DND-41 (cell line): ENCODE data around the gene BTBD7.

ENCODE experiments used
- ATAC-seq: fragments of 200-7000 bp; cut with Tn5 transposase; 3 replicates; pipeline ENCODE4 v1.9.1; 2021; ENCODE audit warnings: low read depth; ENCODE audit not compliant: insufficient read depth
- DNase-seq: peaks from one replicate; pipeline ENCODE4 v3.0.0-alpha.2; 2020
- H2AFZ ChIP-seq: 2 replicates; pipeline ENCODE4 v1.6.0; 2012; ENCODE audit warnings: low read depth, low read length
- H3K27ac ChIP-seq: 2 replicates; pipeline ENCODE4 v1.5.1; 2012; ENCODE audit warnings: low read length, inconsistent platforms
- H3K27me3 ChIP-seq: fragments of 200-600 bp; sonication (generic); 2 replicates; pipeline ENCODE4 v1.6.0; 2012; ENCODE audit warnings: low read length, mild to moderate bottlenecking, inconsistent platforms; ENCODE audit not compliant: insufficient read depth, poor library complexity
- H3K36me3 ChIP-seq: 2 replicates; pipeline ENCODE4 v1.5.1; 2012; ENCODE audit warnings: low read length, inconsistent platforms; ENCODE audit not compliant: insufficient read depth
- H3K4me1 ChIP-seq: 2 replicates; pipeline ENCODE4 v1.5.1; 2012; ENCODE audit warnings: mild to moderate bottlenecking, low read length; ENCODE audit not compliant: insufficient read depth
- H3K4me2 ChIP-seq: 2 replicates; pipeline ENCODE4 v1.6.0; 2012; ENCODE audit warnings: mild to moderate bottlenecking, moderate library complexity, low read length, inconsistent platforms; ENCODE audit not compliant: insufficient read depth
- H3K4me3 ChIP-seq, 2 experiments: fragments of 200-600 bp in 1 of 2; shearing (Covaris generic) in 1 of 2; 2 replicates each; pipeline ENCODE4 v1.5.1; 2012 to 2016; ENCODE audit warnings: inconsistent platforms in 2 of 2, low read length in 2 of 2, mild to moderate bottlenecking in 2 of 2, low read depth in 1 of 2, moderate library complexity in 1 of 2
- H3K79me2 ChIP-seq: 2 replicates; pipeline ENCODE4 v1.6.0; 2012; ENCODE audit warnings: low read length, inconsistent platforms; ENCODE audit not compliant: insufficient read depth
- H3K9ac ChIP-seq: 2 replicates; pipeline ENCODE4 v1.6.0; 2012; ENCODE audit warnings: low read depth, mild to moderate bottlenecking, inconsistent platforms, low read length, moderate library complexity
- H3K9me3 ChIP-seq: 2 replicates; pipeline ENCODE4 v1.5.1; 2012; ENCODE audit warnings: low read length, moderate library complexity, mild to moderate bottlenecking, inconsistent platforms; ENCODE audit not compliant: insufficient read depth, severe bottlenecking
- H4K20me1 ChIP-seq: 2 replicates; pipeline ENCODE4 v1.6.0; 2012; ENCODE audit warnings: low read length; ENCODE audit not compliant: insufficient read depth
- CTCF ChIP-seq: IDR thresholded peaks from 2 replicates; pipeline ENCODE4 v1.5.1; 2012; ENCODE audit warnings: borderline replicate concordance, low read length, moderate library complexity, mild to moderate bottlenecking; ENCODE audit not compliant: poor library complexity, severe bottlenecking; ENCODE audit errors: extremely low read depth
- EZH2 ChIP-seq: IDR thresholded peaks from 3 replicates; pipeline ENCODE4 v1.6.1; 2012; ENCODE audit warnings: borderline replicate concordance, low read depth, mild to moderate bottlenecking, moderate library complexity, low read length, inconsistent platforms; ENCODE audit not compliant: severe bottlenecking

The BTBD7 gene

DNA sequence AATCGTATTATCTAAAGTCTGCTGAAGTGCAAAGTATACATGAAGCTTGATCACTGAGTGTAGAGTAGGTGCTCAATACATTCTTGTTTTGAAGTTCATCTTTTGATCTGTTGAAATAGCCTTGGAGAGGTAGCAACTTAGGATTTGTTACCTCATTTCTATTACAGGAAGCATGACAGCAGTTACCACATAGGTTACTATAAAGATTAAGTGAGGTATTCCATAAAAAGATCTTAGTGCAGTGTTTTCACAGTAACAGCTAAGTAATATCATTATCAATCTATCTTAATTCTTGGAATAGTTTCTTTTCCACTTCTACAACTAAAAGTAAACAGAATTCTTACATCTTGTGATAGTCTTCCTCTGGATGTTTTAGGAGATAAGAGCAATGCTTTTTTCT, 50.9 kb downstream of the BTBD7 start:
- Histone ChIP-seq H3K4me2 (no peak overlapping the region), H4K20me1 (peaks cover 5% of the 10 kb centered on the region; the same call in 1 of the 2 replicates), H3K36me3 (peaks cover 22% of the 10 kb centered on the region), H3K9me3 (no peaks in the 10 kb centered on the region), H3K4me3 (no peak overlapping the region), H3K79me2 (no peaks in the 10 kb centered on the region), H3K27me3 (no peaks in the 10 kb centered on the region), H3K4me1 (no peaks in the 10 kb centered on the region), H3K27ac (no peak overlapping the region), H2AFZ (no peak overlapping the region), H3K9ac (no peak overlapping the region)
- ATAC-seq: no peak
- no peak for DNase-seq
- no peak for TF ChIP-seq CTCF
- TF ChIP-seq EZH2: no peak

DNA sequence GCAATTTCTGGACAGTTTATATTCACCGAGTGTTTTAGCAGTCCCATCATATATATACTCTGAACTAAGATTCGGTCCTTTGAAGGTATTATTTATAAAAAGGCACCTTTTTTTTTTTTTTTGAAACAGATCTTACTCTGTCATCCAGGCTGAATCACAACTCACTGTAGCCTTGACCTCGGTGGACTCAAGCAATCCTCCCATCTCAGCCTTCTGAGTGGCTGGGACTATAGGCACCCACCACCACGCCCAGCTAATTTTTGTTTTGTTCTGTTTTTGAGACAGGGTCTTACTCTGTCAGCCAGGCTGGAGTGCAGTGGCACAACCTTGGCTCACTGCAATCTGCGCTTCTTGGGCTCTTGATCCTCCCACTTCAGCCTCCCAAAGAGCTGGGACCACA, 52.1 kb downstream of the BTBD7 start:
- Histone ChIP-seq H3K79me2 (no peaks in the 10 kb centered on the region), H2AFZ (no peak overlapping the region), H3K9ac (no peak overlapping the region), H3K27me3 (no peaks in the 10 kb centered on the region), H3K4me2 (no peak overlapping the region), H3K4me3 (no peak overlapping the region), H3K9me3 (no peaks in the 10 kb centered on the region), H3K27ac (no peak overlapping the region), H3K4me1 (no peaks in the 10 kb centered on the region), H4K20me1 (peaks cover 5% of the 10 kb centered on the region; the same call in 1 of the 2 replicates), H3K36me3 (peaks cover 16% of the 10 kb centered on the region)
- no peak for TF ChIP-seq EZH2
- TF ChIP-seq CTCF: no peak
- DNase-seq: no peak
- ATAC-seq: no peak

- Histone ChIP-seq H2AFZ (no peak overlapping the region), H3K27me3 (no peaks in the 10 kb centered on the region), H3K9me3 (no peaks in the 10 kb centered on the region), H4K20me1 (peaks cover 11% of the 10 kb centered on the region; the same call in 1 of the 2 replicates), H3K4me1 (no peaks in the 10 kb centered on the region), H3K27ac (no peak overlapping the region), H3K9ac (no peak overlapping the region), H3K4me2 (no peak overlapping the region), H3K79me2 (no peaks in the 10 kb centered on the region; the same call in 1 of the 2 replicates), H3K4me3 (no peak overlapping the region), H3K36me3 (peaks cover 20% of the 10 kb centered on the region; the same call in 1 of the 2 replicates)
- no peak for ATAC-seq
- TF ChIP-seq EZH2: no peak
- DNase-seq: no peak
Observed at GRCh38 chr14:93276031-93276716, 56.7 kb downstream of the BTBD7 start.

DNA sequence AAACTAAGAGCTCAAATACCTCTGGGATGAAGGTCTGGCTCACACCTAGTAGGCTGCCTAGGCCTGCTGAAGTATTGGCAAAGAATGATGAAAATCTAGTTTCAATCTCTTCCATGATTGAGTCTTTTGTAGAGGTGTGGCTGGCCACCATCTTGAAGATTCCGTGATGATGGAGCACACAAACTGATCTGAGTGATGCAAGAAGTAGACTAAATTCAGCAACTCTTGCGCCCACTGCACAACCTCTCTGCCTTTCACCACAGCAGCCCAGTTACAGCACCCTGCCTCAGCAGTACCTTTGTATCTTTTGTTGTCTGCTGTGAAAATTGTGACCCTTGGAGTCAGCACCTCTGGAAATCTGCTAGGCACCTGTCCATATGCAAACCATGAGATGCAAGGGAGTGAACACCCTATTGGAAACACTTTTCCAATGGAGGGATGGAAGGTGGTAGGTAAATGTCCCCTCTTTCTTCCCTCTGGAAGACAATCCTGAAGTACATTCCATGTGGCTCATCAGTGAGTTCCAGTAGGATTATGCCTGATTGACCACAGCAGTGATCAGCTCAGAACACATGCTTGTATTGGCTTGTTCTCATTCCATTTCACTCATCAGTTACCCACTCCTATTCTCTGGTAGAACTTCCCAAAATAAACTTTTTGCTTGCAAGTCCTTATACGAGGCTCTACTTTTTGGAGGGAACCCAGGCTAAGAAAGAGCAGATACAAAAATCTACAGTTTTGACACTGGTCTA, 58.6 kb downstream of the BTBD7 start:
- Histone ChIP-seq H2AFZ (no peak overlapping the region), H3K9me3 (no peaks in the 10 kb centered on the region), H3K9ac (no peak overlapping the region), H3K36me3 (peaks cover 20% of the 10 kb centered on the region; the same call in 1 of the 2 replicates), H3K79me2 (no peaks in the 10 kb centered on the region; the same call in 1 of the 2 replicates), H3K27me3 (no peaks in the 10 kb centered on the region), H3K4me2 (no peak overlapping the region), H3K4me3 (no peak overlapping the region), H4K20me1 (peaks cover 17% of the 10 kb centered on the region; the same call in 1 of the 2 replicates), H3K27ac (no peak overlapping the region), H3K4me1 (no peaks in the 10 kb centered on the region)
- no peak for ATAC-seq
- DNase-seq: no peak
- no peak for TF ChIP-seq EZH2
- no peak for TF ChIP-seq CTCF
